ENCODE data around the gene MTHFSD.

The MTHFSD gene

GRCh38 chr16:86565644-86566511, 10.8 kb upstream of the MTHFSD start:
- H3K27me3 ChIP-seq (ENCODE audit: insufficient read depth, low read depth, severe bottlenecking): peaks cover 40% of the 10 kb centered on the region
- no peaks in the 10 kb centered on the region for H3K9me3 ChIP-seq (ENCODE audit: severe bottlenecking)
- no peak overlapping the region for H3K4me3 ChIP-seq (ENCODE audit: low read depth, low read length)
- H3K36me3 ChIP-seq: no peaks in the 10 kb centered on the region
- no peak overlapping the region for H3K27ac ChIP-seq
- DNase-seq: no peak
- TF ChIP-seq, protein P1, sequence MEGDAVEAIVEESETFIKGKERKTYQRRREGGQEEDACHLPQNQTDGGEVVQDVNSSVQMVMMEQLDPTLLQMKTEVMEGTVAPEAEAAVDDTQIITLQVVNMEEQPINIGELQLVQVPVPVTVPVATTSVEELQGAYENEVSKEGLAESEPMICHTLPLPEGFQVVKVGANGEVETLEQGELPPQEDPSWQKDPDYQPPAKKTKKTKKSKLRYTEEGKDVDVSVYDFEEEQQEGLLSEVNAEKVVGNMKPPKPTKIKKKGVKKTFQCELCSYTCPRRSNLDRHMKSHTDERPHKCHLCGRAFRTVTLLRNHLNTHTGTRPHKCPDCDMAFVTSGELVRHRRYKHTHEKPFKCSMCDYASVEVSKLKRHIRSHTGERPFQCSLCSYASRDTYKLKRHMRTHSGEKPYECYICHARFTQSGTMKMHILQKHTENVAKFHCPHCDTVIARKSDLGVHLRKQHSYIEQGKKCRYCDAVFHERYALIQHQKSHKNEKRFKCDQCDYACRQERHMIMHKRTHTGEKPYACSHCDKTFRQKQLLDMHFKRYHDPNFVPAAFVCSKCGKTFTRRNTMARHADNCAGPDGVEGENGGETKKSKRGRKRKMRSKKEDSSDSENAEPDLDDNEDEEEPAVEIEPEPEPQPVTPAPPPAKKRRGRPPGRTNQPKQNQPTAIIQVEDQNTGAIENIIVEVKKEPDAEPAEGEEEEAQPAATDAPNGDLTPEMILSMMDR (IDR thresholded peaks at IDR 0.05; ENCODE audit: low read depth, low read length): no peak

GRCh38 chr16:86565181-86565631, 10.2 kb upstream of the MTHFSD start:
- Histone ChIP-seq H3K4me3 (ENCODE audit: low read depth, low read length) (no peak overlapping the region), H3K9me3 (ENCODE audit: severe bottlenecking) (no peaks in the 10 kb centered on the region), H3K27me3 (ENCODE audit: insufficient read depth, low read depth, severe bottlenecking) (peaks cover 40% of the 10 kb centered on the region), H3K36me3 (no peaks in the 10 kb centered on the region), H3K27ac (no peak overlapping the region)
- TF ChIP-seq, protein P1 (IDR thresholded peaks at IDR 0.05; ENCODE audit: low read depth, low read length): no peak
- no peak for DNase-seq

- peak; percentile 69 for DNase-seq
- H3K4me3 ChIP-seq (ENCODE audit: low read depth, low read length): peak overlapping the region; percentile 21; the same call in 1 of the 2 replicates
- no peak overlapping the region for H3K27ac ChIP-seq
- H3K27me3 ChIP-seq (ENCODE audit: insufficient read depth, low read depth, severe bottlenecking): peaks cover 37% of the 10 kb centered on the region
- no peaks in the 10 kb centered on the region for H3K9me3 ChIP-seq (ENCODE audit: severe bottlenecking)
- TF ChIP-seq, protein P1 (IDR thresholded peaks at IDR 0.05; ENCODE audit: low read depth, low read length): peak; percentile 76
- no peaks in the 10 kb centered on the region for H3K36me3 ChIP-seq
These were observed 8.7 kb upstream of the MTHFSD start for GRCh38 chr16:86563469-86564345.

GRCh38 chr16:86562356-86562755, 7.3 kb upstream of the MTHFSD start:
- peaks cover 30% of the 10 kb centered on the region for H3K27me3 ChIP-seq (ENCODE audit: insufficient read depth, low read depth, severe bottlenecking)
- no peak overlapping the region for H3K27ac ChIP-seq
- H3K4me3 ChIP-seq (ENCODE audit: low read depth, low read length): no peak overlapping the region
- H3K36me3 ChIP-seq: no peaks in the 10 kb centered on the region
- no peak for DNase-seq
- TF ChIP-seq, protein P1 (IDR thresholded peaks at IDR 0.05; ENCODE audit: low read depth, low read length): no peak
- H3K9me3 ChIP-seq (ENCODE audit: severe bottlenecking): no peaks in the 10 kb centered on the region

DNA sequence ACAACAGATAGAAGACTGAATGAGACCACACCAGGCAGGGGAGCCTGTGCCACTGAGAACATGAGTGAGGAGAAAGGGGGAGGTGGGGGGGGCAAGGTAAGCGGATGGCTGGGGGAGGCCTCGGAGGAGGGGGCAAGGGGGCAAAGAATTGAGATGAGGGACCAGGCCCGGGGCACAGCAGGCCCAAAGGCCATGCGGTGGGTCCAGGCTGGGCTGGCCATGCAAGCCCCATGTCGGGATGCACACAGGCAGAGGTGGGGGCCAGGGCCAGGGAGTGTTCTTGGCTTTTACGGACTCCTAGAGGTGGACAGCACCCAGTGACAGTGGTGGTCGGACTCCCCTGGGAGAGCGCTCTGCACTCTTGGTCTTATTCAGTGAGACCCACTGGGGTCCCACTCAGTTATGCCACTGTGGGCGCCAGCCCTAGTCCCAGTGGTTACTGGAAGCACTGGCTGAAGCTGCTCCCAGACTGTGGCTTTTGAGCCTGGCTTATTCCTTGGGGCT, 4.8 kb upstream of the MTHFSD start:
- Histone ChIP-seq H3K36me3 (no peaks in the 10 kb centered on the region), H3K4me3 (ENCODE audit: low read depth, low read length) (no peak overlapping the region), H3K9me3 (ENCODE audit: severe bottlenecking) (no peaks in the 10 kb centered on the region), H3K27ac (no peak overlapping the region), H3K27me3 (ENCODE audit: insufficient read depth, low read depth, severe bottlenecking) (peaks cover 8% of the 10 kb centered on the region)
- no peak for DNase-seq
- TF ChIP-seq, protein P1 (IDR thresholded peaks at IDR 0.05; ENCODE audit: low read depth, low read length): no peak

All from WERI-Rb-1 (cell line).